MG63 (cell line): Measurements from ENCODE around the gene POLR2E. TPM values are rescaled to one million over a fixed set of nuclear protein-coding genes. Genes with fewer than 3 reads are reported as not detected.

Source experiments
- DNase-seq: peaks from one replicate; pipeline ENCODE4 v3.0.0-alpha.2; 2020
- H3K27me3 ChIP-seq: fragments of 250-450 bp; sonication (Bioruptor Pico); 2 replicates; pipeline ENCODE4 v1.5.1; 2020; ENCODE audit warnings: mild to moderate bottlenecking, moderate library complexity
- H3K36me3 ChIP-seq: fragments of 250-450 bp; sonication (Bioruptor Pico); 2 replicates; pipeline ENCODE4 v1.5.1; 2020; ENCODE audit warnings: mild to moderate bottlenecking, moderate library complexity
- H3K4me3 ChIP-seq: fragments of 250-450 bp; sonication (Bioruptor Pico); 2 replicates; pipeline ENCODE4 v1.5.1; 2020; ENCODE audit warnings: mild to moderate bottlenecking, moderate library complexity
- H3K9me3 ChIP-seq: fragments of 250-450 bp; sonication (Bioruptor Pico); 2 replicates; pipeline ENCODE4 v1.5.1; 2020; ENCODE audit warnings: mild to moderate bottlenecking, moderate library complexity
- total RNA-seq: library from RNA; depleted of rRNA; stranded (reverse); fragments of >200 nt; shearing (Covaris generic); gene quantifications from 2 replicates; pipeline ENCODE4 v1.2.3, GENCODE V29; 2014; ENCODE audit warnings: low replicate concordance

The POLR2E gene
- total RNA-seq, 1 experiment from 2014 or later = 157 TPM

DNA sequence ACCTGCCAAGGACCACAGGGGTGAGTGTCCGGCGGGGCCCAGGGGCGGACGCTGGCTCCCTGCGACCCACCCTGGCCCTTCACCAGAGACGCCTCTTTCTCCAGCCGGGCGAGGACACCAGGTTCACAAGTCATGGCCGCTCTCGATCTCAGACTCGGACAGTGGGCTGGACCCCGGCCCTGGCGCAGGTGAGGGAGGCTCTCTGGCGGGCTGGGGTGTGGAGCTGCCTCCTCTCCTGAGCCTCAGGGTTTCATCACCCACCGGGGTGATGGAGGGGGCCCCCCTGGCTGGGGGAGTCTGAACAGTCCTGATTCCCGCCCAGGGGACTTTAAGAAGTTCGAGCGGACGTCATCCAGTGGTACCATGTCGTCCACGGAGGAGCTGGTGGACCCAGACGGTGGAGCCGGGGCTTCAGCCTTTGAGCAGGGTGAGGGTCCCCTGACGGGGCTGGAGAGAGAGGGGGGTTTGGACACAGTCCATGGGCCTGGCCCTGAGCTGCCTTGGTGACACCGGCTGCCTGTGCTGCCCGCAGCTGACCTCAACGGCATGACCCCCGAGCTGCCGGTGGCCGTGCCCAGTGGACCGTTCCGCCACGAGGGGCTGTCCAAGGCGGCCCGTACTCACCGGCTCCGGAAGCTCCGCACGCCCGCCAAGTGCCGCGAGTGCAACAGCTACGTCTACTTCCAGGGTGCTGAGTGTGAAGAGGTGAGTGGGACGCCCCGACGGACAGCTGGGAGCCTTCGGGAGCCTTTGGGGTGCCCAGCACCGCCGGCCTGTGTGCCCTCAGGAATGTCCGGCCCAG, 14.6 kb downstream of the POLR2E start:
- no peaks in the 10 kb centered on the region for H3K9me3 ChIP-seq
- DNase-seq = no peak
- H3K4me3 ChIP-seq = no peak overlapping the region
- no peaks in the 10 kb centered on the region for H3K27me3 ChIP-seq
- H3K36me3 ChIP-seq = no peaks in the 10 kb centered on the region

DNA sequence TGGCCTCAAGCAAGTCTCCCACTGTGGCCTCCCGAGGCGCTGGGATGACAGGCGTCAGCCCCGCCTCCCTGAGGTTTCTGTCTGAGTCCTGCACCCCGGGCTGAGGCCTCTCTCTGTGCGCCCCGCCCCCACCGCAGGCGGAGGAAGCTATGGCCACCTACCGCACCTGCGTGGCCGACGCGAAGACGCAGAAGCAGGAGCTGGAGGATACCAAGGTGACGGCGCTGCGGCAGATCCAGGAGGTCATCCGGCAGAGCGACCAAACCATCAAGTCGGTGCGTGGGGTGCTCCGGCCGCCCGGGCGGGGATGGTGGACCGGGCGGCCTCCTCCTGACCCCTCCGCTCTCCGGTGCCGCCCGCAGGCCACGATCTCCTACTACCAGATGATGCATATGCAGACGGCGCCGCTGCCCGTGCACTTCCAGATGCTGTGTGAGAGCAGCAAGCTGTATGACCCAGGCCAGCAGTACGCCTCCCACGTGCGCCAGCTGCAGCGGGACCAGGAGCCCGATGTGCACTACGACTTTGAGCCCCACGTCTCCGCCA, 15.5 kb downstream of the POLR2E start:
- H3K9me3 ChIP-seq = no peaks in the 10 kb centered on the region
- no peak overlapping the region for H3K4me3 ChIP-seq
- no peak for DNase-seq
- H3K27me3 ChIP-seq = no peaks in the 10 kb centered on the region
- H3K36me3 ChIP-seq = no peaks in the 10 kb centered on the region

DNA sequence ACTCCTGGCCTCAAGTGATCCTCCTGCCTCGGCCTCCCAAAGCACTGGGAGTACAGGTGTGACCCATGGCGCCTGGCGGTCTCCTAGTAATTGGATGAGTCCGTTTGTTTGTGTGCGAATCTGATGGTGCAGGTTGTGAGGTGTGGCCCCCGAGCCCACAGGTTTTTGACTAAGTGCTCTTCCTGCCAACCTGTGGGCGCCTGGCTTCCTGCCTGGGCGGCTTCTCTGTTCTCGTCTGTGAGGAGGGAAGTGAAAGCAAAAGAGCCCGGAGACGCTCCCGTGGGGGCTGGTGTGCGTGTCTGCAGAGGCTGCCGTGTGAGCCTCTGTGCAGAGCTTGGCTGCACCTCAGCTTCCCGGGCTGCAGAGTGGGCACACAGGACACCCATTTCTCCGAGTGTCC, 18.2 kb downstream of the POLR2E start:
- DNase-seq = no peak
- no peak overlapping the region for H3K4me3 ChIP-seq

DNA sequence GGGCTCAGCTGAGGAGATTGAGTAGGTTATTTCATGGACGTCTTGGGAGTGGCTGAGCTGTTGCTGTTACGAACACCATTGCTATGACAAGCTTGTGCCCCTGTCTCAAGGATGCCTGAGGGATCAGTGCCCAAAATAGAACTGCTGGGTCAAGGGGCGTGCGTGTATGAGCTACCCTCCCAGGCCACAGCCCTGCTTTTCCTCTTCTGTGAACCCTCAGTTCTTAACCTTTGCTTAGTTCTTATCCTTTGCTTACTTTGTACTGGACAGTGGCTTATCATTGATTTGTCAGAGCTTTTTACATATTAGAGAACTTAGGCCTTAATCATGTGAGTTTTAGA, 19.2 kb downstream of the POLR2E start:
- DNase-seq = no peak
- H3K4me3 ChIP-seq = no peak overlapping the region
- H3K9me3 ChIP-seq = no peaks in the 10 kb centered on the region
- H3K27me3 ChIP-seq = no peaks in the 10 kb centered on the region
- H3K36me3 ChIP-seq = no peaks in the 10 kb centered on the region

More for the DNA sequence above, 18.2 kb downstream of the POLR2E start:
- Histone ChIP-seq H3K9me3 (no peaks in the 10 kb centered on the region), H3K27me3 (no peaks in the 10 kb centered on the region), H3K36me3 (no peaks in the 10 kb centered on the region)

DNA sequence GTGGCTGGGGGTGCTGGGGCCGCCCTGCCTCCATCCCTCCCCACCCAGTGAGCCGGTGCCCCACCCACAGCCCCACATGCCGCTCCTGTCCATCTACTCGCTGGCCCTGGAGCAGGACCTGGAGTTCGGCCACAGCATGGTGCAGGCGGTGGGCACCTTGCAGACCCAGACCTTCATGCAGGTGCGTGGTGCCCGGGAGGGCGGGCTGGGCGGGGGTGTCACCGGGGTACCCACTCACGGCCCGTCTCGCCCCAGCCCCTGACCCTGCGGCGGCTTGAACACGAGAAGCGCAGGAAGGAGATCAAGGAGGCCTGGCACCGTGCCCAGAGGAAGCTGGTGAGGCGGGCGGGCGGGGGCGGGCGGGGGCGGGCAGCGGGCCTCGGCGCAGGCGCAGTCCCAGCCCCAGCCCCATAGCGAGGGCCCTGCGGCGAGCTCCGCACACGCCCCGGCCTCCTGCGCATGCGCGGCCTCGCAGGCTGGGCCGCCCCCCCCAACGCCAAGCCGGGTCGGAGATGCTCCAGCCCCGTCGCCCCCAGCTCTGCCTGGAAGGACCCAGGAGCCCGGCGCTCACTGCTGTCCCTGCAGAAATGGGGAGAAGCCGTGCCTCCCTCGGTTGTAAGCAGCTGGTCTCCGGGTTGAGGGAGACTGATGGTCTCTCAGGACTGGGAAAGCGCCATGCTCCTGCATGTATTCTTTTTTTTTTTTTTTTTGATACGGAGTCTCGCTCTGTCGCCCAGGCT, 20.5 kb downstream of the POLR2E start:
- H3K27me3 ChIP-seq = no peaks in the 10 kb centered on the region
- DNase-seq = no peak
- no peaks in the 10 kb centered on the region for H3K9me3 ChIP-seq
- no peak overlapping the region for H3K4me3 ChIP-seq
- H3K36me3 ChIP-seq = no peaks in the 10 kb centered on the region

DNA sequence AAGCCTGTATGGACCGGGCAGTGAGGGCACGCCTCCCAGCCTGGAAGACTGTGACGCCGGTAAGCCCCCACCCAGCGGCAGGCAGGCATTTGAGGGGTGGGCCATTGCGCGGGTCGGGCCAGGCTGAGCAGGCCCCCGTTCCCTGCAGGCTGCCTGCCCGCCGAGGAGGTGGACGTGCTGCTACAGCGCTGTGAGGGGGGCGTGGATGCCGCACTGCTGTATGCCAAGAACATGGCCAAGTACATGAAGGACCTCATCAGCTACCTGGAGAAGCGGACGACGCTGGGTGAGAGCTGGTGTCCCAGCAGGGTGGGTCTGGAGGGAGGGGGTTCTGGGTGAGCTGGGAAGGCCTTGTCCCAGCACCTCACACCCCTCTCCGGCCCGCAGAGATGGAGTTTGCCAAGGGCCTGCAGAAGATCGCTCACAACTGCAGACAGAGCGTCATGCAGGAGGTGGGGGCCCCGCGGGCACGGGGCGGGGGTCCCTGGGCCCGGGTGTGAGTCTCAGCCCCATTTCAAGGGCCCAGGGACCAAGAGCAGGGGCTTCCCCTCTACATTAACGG, 21.1 kb downstream of the POLR2E start:
- no peak for DNase-seq
- no peaks in the 10 kb centered on the region for H3K9me3 ChIP-seq
- no peaks in the 10 kb centered on the region for H3K27me3 ChIP-seq
- H3K36me3 ChIP-seq = no peaks in the 10 kb centered on the region
- no peak overlapping the region for H3K4me3 ChIP-seq

DNA sequence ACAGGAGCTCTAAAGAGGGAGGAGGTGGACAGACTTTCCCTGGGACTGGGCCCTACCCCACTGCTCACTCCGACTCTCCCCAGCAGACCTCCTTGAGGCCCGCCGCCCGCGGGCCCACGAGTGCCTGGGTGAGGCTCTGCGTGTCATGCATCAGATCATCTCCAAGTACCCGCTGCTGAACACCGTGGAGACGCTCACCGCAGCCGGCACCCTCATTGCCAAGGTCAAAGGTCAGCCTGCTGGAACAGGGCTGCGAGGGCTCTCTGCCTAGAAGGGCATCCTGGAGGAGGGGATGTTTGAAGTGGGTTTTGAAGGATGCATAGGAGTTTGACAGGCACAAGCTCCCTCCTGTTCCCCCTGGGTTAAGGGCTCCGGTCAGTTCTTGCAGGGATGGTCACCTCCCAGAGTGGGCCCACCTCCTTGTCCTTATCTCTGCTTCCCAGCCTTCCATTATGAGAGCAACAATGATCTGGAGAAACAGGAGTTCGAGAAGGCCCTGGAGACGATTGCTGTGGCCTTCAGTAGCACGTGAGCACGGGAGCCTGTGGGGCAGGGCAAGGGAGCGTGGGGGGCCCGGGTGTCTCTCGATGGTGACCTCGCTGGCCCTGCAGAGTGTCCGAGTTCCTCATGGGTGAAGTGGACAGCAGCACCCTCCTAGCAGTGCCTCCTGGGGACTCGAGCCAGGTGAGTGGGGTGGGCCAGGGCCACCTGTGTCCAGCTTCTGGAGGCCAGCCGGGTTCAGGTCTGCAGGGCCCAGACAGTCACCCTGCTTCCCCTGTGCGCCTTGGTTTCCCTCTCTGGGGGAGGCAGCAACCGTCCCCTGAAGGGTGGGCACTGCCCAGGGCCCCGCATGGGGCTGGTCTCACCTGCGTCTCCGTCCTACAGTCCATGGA, 21.9 kb downstream of the POLR2E start:
- Histone ChIP-seq H3K9me3 (no peaks in the 10 kb centered on the region), H3K36me3 (no peaks in the 10 kb centered on the region), H3K4me3 (no peak overlapping the region), H3K27me3 (no peaks in the 10 kb centered on the region)
- DNase-seq = no peak

DNA sequence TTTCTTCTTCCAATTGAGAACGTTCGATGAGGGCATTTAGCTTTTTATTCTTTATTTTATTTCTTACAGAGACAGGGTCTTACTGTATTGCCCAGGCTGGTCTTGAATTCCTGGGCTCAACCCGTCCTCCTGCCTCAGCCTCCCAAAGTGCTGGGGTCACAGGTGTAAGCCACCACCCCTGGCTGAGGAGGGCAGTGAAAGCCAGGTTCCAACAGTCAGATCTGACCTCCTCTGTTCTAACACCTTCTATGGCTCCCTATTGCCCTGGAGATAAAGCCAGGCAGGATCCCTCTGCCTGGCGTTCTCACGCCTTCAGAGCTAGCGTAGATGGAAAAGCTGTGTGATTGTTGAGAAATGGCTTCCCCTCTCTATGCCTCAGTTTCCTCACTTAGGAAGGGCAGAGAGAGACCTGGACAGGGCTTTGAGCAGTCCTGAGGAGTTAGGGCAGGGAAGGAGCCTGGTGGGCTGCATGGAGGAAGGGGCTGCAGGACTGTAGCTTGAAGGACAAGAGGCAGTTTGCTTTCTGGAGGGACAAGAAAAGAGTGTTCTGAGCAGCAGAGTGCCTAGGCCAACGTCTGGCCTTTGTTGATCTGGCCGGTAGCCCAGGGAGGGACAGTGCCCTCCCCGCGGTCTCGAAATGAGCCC, 22.7 kb downstream of the POLR2E start:
- no peaks in the 10 kb centered on the region for H3K9me3 ChIP-seq
- no peak overlapping the region for H3K4me3 ChIP-seq
- H3K27me3 ChIP-seq = no peaks in the 10 kb centered on the region
- DNase-seq = no peak
- H3K36me3 ChIP-seq = no peaks in the 10 kb centered on the region

DNA sequence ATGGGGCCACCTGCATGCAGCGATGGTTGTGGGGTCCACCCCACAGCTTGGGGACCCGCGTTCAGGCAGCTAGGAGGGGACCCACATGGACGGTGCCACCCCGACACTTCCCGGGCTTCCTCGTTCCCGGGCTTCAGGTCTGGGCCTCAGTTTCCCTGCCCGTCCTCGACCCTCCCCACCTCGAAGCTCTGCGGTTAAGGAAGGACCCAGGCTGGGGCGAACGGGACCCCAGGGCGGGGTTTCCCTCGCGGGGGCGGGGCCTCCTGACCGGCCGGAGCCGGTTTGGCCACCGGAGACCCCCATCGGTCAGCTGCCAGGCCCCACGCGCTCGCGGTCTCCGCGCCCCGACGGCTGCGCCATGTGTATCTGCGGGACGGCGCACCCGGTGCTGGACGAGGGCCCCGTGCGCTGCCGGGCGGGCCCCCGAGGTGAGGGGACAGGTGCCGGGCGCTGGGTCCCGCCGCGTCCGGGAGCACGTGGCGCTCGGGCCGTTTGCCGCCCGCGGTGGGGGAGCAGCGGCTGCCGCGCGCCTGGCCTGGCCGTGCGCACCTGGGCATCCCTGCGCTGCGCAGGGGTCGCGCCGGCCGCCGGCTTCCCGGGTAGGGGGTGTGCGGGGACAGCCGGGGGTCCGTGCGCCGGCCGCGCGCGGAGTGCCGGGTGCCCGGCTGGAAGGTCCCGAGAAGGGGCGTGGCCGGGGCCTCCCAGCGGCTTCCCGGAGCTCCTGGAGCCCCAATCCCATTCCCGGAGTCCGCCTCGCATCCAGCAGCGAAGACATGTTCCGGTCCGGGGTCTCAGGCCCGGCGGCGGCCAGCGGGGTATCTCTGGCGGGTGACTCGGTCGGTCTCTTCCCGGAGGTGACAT, 24.0 kb downstream of the POLR2E start:
- no peaks in the 10 kb centered on the region for H3K27me3 ChIP-seq
- DNase-seq = no peak
- H3K36me3 ChIP-seq = no peaks in the 10 kb centered on the region
- no peak overlapping the region for H3K4me3 ChIP-seq
- H3K9me3 ChIP-seq = no peaks in the 10 kb centered on the region

DNA sequence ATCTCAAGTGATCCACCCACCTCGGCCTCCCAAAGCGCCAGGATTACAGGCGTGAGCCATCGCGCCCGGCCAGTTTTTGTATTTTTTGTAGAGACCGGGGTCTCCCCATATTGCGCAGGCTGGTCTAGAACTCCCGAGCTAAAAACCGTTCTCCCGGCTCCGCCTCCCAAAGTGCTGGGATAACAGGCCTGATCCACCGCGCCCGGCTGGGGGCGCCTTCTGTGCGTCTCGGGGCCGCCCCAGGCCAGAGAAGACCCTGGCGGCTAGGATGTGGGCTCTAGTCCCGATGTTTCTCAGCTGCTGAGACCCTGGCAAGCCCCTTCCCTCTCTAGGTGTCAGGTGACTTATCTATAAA, 24.6 kb downstream of the POLR2E start:
- H3K36me3 ChIP-seq = no peaks in the 10 kb centered on the region
- H3K27me3 ChIP-seq = no peaks in the 10 kb centered on the region
- H3K9me3 ChIP-seq = no peaks in the 10 kb centered on the region
- no peak for DNase-seq
- H3K4me3 ChIP-seq = no peak overlapping the region

DNA sequence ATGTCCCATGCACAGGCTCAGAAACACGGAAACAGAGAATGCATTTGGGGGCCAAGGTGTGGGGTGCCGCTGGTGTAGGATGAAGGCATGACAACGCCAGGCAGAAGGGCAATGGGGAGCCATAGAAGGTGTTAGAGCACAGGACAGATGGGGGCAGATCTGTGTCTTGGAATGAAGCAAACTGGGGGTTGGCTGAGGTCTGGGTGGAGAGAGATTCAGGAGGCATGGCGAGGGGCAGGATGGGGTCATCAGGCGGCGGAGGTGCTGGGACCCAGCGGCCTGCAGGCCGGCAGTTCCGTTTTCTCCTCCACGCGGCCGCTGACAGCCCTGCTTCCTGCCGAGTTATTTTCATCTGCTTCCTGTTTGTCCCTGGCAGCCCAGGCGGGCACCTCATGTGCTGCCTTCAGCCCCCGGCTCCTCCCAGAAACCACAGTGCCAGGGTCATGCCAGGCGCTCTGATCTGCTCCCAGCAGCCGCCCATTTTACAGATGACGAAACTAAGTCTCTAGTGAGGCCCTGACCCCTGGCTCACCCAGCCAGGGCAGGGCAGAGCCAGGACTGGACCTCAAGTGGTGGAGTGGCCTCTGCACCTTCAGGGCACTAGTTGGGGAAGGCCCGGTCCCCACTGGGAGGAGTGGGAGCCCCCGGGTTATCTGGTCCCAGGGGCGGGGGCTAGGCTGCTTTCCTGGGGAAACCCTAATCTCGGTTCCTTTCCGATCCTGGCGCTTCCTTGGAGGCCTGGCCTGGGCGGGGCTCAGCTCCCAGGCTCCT, 26.0 kb downstream of the POLR2E start:
- H3K27me3 ChIP-seq = no peaks in the 10 kb centered on the region
- no peaks in the 10 kb centered on the region for H3K36me3 ChIP-seq
- no peaks in the 10 kb centered on the region for H3K9me3 ChIP-seq
- no peak overlapping the region for H3K4me3 ChIP-seq
- no peak for DNase-seq

DNA sequence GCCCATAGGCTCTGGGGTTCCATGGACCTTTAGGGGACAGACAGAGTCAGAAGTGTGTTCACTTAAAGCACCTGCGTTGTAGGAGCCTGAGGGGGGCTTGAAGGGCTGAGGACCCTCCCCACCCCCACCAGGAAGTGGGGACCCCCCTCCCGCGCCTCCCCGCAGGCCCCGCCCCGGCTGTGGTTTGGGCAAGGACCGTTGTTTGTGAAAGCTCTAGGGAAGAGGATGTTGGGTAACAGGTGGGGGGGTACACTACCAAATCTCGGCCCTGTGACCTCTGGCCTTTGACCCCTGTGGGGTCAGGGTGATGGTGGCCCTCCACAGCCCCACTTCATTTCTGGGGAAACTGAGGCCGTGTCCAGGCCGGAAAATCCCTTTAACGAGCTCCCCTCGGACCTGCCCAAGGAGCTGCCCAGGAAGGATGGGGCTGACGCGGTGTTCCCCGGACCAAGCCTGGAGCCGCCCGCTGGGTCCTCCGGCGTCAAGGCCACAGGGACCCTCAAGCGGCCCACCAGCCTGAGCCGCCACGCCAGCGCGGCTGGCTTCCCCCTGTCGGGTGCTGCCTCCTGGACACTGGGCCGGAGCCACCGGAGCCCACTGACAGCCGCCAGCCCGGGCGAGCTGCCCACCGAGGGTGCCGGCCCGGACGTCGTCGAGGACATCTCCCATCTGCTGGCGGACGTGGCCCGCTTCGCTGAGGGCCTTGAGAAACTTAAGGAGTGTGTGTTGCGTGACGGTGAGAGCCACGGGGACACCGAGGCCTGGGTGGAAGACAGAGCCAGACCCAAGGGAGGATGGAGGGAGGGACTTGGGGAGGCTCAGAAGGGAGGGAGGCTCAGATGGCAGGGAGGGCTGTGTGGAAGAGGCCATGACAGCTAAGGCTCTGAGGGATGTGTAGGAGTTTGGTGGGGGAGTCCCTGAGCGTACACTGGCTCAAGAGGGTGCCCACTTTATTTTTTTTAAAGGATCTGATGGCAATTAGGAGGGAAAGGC, 26.9 kb downstream of the POLR2E start:
- Histone ChIP-seq H3K27me3 (no peaks in the 10 kb centered on the region), H3K9me3 (no peaks in the 10 kb centered on the region), H3K4me3 (no peak overlapping the region), H3K36me3 (no peaks in the 10 kb centered on the region)
- DNase-seq = no peak

DNA sequence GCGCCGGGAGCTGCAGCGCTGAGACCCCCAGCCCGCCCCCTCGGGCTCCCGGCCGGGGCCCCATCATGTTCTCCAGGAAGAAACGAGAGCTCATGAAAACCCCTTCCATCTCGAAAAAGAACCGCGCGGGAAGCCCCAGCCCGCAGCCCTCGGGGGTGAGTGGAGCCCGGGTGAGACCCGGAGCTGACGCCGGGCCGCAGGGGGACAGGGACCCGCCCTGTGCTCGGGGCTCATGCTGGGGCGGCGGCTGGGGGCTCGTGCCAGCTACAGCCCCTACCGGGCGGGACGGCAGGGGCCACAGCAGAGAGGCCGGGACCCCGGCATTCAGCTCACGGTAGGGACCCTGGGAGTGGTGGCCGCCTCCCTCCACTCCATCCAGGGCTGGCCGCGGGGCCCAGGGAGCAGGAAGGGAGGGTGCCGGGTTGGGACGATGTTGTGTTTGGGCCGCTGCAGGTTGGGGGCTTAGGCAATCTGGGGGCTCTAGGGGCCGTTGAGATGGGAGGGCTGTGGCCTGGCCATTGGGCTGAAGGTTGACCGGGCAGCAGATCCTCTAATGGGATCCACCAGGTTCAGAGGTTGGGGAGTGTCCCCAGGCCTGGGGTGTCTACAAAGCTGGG, 27.7 kb downstream of the POLR2E start:
- H3K4me3 ChIP-seq = no peak overlapping the region
- no peaks in the 10 kb centered on the region for H3K36me3 ChIP-seq
- DNase-seq = no peak
- H3K9me3 ChIP-seq = no peaks in the 10 kb centered on the region
- no peaks in the 10 kb centered on the region for H3K27me3 ChIP-seq
